ENCODE data around the gene COLQ.
"Not testable (repeated sequence)": the region's sequence is repeated elsewhere in the genome, so short reads cannot be mapped to it uniquely, and the experiment has no call there.

Gene COLQ

GRCh38 chr3:15420871-15421270 lies 100.6 kb downstream of the COLQ start:
- no peak for DNase-seq

DNA sequence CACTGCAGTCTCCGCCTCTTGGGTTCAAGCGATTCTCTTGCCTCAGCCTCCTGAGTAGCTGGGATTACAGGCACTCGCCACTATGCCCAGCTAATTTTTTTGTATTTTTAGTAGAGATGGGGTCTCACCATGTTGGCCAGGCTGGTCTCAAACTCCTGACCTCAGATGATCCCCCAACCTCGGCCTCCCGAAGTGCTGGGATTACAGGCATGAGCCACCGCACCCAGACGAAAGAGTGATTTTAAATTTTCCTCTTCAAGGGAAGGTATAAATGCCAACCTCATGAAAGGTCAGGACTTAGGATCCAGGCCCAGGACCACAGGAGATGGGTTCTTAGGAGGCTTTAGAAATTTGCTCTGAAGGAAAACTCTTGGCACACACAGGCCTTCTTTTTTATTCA lies 110.5 kb downstream of the COLQ start:
- not testable (repeated sequence) for DNase-seq

DNA sequence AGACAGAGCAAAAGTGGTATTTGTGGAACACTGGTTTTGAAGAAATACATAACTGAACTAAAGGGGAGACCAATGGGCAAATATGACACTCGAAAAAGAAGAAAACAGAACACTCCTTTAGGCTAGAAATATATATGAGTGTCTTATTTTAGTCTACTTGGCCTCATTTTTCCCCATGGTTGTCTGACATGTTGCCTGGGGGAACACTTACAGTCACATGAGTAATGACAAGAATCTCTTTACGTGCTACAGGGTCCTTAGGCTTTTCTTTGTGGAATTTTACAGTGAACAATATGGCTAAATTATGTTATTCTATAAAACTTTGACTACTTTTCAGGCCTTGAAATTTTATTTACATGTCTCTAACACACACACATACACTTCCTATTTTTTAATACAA lies 111.7 kb downstream of the COLQ start:
- no peak for DNase-seq

DNA sequence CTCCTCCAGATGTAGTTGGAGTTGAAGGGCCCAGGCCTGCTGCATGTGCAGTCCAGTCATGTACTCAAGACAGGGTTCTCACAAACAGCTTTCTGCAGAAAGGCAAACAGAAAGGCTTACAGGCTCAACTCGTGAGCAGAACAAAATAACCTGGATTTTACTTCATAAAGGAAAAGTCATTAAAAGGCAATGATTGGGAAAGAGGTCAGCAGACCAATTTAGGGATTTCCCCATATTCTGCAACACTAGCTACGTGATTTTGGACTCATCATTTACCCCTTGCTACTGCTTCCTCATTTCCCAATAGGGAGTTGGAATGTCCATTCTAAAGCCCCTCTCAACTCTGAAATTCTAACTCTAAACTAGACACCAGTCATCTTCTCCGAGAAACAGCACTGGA lies 112.3 kb downstream of the COLQ start:
- no peak for DNase-seq

DNA sequence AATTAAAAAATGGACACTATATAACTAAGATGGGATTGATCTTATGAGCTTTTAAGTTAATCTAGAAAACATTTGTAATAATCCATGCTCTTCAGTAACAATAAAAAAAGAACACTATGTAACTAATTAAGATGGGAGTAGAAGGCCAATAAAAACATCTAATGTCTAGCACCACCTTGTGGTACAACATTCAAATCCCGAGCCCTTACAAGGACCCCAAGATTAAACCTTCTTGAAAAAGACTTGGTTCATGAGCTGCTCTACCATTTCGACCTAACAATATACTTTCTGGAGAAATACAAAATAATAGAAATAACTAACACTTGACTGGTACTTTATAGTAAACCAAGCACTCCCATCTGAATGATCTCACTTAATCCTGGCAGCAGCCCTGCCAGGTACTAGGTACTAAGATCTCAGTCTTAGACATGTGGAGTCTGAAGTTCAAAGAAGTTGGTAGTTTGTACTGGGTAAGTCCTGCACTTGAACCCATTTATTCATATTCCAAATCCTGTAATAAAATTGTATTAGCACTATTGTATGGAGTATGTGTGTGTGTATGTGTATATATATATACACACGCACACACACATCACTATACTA lies 116.0 kb downstream of the COLQ start:
- DNase-seq = peak; percentile 17

GRCh38 chr3:15404767-15405166 lies 116.7 kb downstream of the COLQ start:
- no peak for DNase-seq

GRCh38 chr3:15403965-15404364 lies 117.5 kb downstream of the COLQ start:
- no peak for DNase-seq

GRCh38 chr3:15403495-15403894 lies 118.0 kb downstream of the COLQ start:
- no peak for DNase-seq

DNA sequence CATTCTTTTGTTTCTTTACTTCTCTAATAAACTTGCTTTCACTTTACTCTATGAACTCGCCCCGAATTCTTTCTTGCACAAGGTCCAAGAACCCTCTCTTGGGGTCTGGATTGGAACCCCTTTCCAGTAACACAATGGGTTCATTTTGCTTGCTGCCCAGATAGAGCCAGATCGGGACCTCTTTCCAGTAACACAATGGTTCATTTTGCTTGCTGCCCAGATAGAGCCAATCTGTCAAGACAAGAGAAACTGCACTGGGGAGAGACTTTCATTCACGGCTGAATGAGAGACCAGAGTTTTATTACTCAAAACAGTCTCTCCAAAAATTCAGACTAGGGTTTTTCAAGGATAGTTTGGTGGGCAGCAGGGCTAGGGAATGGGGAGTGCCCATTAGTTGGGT lies 119.6 kb downstream of the COLQ start:
- no peak for DNase-seq

Data from NCI-H345 (cell line).